Vagina (tissue), 2 donors: Measurements from ENCODE around the gene SIGLEC1. TPM values are rescaled to one million over a fixed set of nuclear protein-coding genes. Genes with fewer than 3 reads are reported as not detected.

Source experiments
- DNase-seq, 2 donors: peaks; one replicate each; pipeline ENCODE4 v3.0.0-alpha.2; 2017; ENCODE audit errors: extremely low spot score in 2 of 2
- H3K27ac ChIP-seq: fragments of 200-600 bp; sonication (generic); one replicate; pipeline ENCODE4 v1.5.1; 2019
- H3K27me3 ChIP-seq: fragments of 200-600 bp; sonication (generic); one replicate; pipeline ENCODE4 v1.5.1; 2019
- H3K36me3 ChIP-seq, 2 donors: fragments of 200-600 bp; sonication (generic); one replicate each; pipeline ENCODE4 v1.5.1; 2017 to 2019
- H3K4me1 ChIP-seq: fragments of 200-600 bp; sonication (generic); one replicate; pipeline ENCODE4 v1.5.1; 2019
- H3K4me3 ChIP-seq, 2 donors: fragments of 200-600 bp; sonication (generic); 1 replicate in 1 of 2; 2 replicates in 1 of 2; pipeline ENCODE4 v1.5.1; 2016 to 2019
- H3K9me3 ChIP-seq: fragments of 200-600 bp; sonication (generic); one replicate; pipeline ENCODE4 v1.5.1; 2019
- CTCF ChIP-seq, 3 experiments: fragments of 450-650 bp in 2 of 3; fragments of 200-600 bp in 1 of 3; sonication (generic) in 1 of 3; IDR thresholded peaks; one replicate each; pipeline ENCODE4 v1.5.1; 2017 to 2019; ENCODE audit warnings: antibody characterized with exemption in 3 of 3, mild to moderate bottlenecking in 2 of 3, moderate library complexity in 2 of 3
- POLR2A ChIP-seq, 2 donors: fragments of 450-650 bp; IDR thresholded peaks; one replicate each; pipeline ENCODE4 v1.6.1; 2017; ENCODE audit warnings: antibody characterized with exemption in 2 of 2, mild to moderate bottlenecking in 2 of 2, moderate library complexity in 2 of 2
- POLR2AphosphoS5 ChIP-seq, 2 donors: sonication (generic); formaldehyde crosslinking; IDR thresholded peaks; one replicate each; pipeline ENCODE4 v1.9.0; 2017; ENCODE audit warnings: antibody characterized with exemption in 2 of 2, mild to moderate bottlenecking in 2 of 2, low read depth in 1 of 2; ENCODE audit not compliant: insufficient read depth in 1 of 2
- intact Hi-C: fragments of 100-400 bp; cut with DNase I; formaldehyde crosslinking; loops from one replicate; pipeline ENCODE4 v1.15.1; 2023
- total RNA-seq: library from RNA; depleted of rRNA; stranded (reverse); fragments of >200 nt; gene quantifications from one replicate; pipeline ENCODE4 v1.2.3, GENCODE V29; 2016

Gene SIGLEC1
- total RNA-seq, 1 donor from 2014 or later, result 8.8 TPM

- H3K27ac ChIP-seq, result no peak overlapping the region
- H3K27me3 ChIP-seq, result no peaks in the 10 kb centered on the region
- H3K36me3 ChIP-seq, result no peaks in the 10 kb centered on the region
- DNase-seq, result no peak
- no peak overlapping the region for H3K4me3 ChIP-seq
- TF ChIP-seq CTCF (IDR thresholded peaks at IDR 0.05) (no peak), POLR2A (IDR thresholded peaks at IDR 0.05) (no peak), POLR2AphosphoS5 (IDR thresholded peaks at IDR 0.05; ENCODE audit: insufficient read depth in 1 of 2, low read depth in 1 of 2) (no peak)
- no peaks in the 10 kb centered on the region for H3K9me3 ChIP-seq
- intact Hi-C loops, result no loop called here
- H3K4me1 ChIP-seq, result no peaks in the 10 kb centered on the region
These were observed 9.5 kb upstream of the SIGLEC1 start for GRCh38 chr20:3721912-3722311.

- H3K27me3 ChIP-seq, result no peaks in the 10 kb centered on the region
- no peak overlapping the region for H3K4me3 ChIP-seq
- intact Hi-C loops, result no loop called here
- no peaks in the 10 kb centered on the region for H3K4me1 ChIP-seq
- no peak overlapping the region for H3K27ac ChIP-seq
- DNase-seq, result no peak
- H3K36me3 ChIP-seq, result no peaks in the 10 kb centered on the region
- TF ChIP-seq POLR2A (IDR thresholded peaks at IDR 0.05), result no peak
- H3K9me3 ChIP-seq, result no peaks in the 10 kb centered on the region
These were observed 8.2 kb upstream of the SIGLEC1 start for GRCh38 chr20:3720626-3721025.

GRCh38 chr20:3720068-3720467, 7.7 kb upstream of the SIGLEC1 start:
- intact Hi-C loops, result no loop called here
- Histone ChIP-seq H3K27me3 (no peaks in the 10 kb centered on the region), H3K4me1 (no peaks in the 10 kb centered on the region), H3K36me3 (no peaks in the 10 kb centered on the region), H3K4me3 (no peak overlapping the region), H3K27ac (no peak overlapping the region), H3K9me3 (no peaks in the 10 kb centered on the region)
- no peak for TF ChIP-seq POLR2A (IDR thresholded peaks at IDR 0.05)
- TF ChIP-seq POLR2AphosphoS5 (IDR thresholded peaks at IDR 0.05; ENCODE audit: insufficient read depth in 1 of 2, low read depth in 1 of 2), result no peak
- no peak for TF ChIP-seq CTCF (IDR thresholded peaks at IDR 0.05)
- DNase-seq, result no peak

GRCh38 chr20:3719046-3719445, 6.6 kb upstream of the SIGLEC1 start:
- TF ChIP-seq CTCF (IDR thresholded peaks at IDR 0.05) (no peak), POLR2AphosphoS5 (IDR thresholded peaks at IDR 0.05; ENCODE audit: insufficient read depth in 1 of 2, low read depth in 1 of 2) (no peak), POLR2A (IDR thresholded peaks at IDR 0.05) (no peak)
- Histone ChIP-seq H3K27ac (no peak overlapping the region), H3K27me3 (no peaks in the 10 kb centered on the region), H3K36me3 (no peaks in the 10 kb centered on the region), H3K9me3 (no peaks in the 10 kb centered on the region), H3K4me1 (no peaks in the 10 kb centered on the region), H3K4me3 (no peak overlapping the region)
- DNase-seq, result no peak
- intact Hi-C loops, result no loop called here

- no peaks in the 10 kb centered on the region for H3K9me3 ChIP-seq
- H3K27me3 ChIP-seq, result no peaks in the 10 kb centered on the region
- no peaks in the 10 kb centered on the region for H3K36me3 ChIP-seq
- no peak overlapping the region for H3K4me3 ChIP-seq
- no peak for TF ChIP-seq POLR2AphosphoS5 (IDR thresholded peaks at IDR 0.05; ENCODE audit: insufficient read depth in 1 of 2, low read depth in 1 of 2)
- no peak for TF ChIP-seq POLR2A (IDR thresholded peaks at IDR 0.05)
- TF ChIP-seq CTCF (IDR thresholded peaks at IDR 0.05), result peak; percentile 6 to 36 (median 17)
- H3K27ac ChIP-seq, result no peak overlapping the region
- DNase-seq, result no peak
- intact Hi-C loops, result no loop called here
- peaks cover 3% of the 10 kb centered on the region for H3K4me1 ChIP-seq
These were observed 3.9 kb upstream of the SIGLEC1 start for GRCh38 chr20:3716195-3716834.
